Measurements from ENCODE around the gene NMT1.

Gene NMT1

DNA sequence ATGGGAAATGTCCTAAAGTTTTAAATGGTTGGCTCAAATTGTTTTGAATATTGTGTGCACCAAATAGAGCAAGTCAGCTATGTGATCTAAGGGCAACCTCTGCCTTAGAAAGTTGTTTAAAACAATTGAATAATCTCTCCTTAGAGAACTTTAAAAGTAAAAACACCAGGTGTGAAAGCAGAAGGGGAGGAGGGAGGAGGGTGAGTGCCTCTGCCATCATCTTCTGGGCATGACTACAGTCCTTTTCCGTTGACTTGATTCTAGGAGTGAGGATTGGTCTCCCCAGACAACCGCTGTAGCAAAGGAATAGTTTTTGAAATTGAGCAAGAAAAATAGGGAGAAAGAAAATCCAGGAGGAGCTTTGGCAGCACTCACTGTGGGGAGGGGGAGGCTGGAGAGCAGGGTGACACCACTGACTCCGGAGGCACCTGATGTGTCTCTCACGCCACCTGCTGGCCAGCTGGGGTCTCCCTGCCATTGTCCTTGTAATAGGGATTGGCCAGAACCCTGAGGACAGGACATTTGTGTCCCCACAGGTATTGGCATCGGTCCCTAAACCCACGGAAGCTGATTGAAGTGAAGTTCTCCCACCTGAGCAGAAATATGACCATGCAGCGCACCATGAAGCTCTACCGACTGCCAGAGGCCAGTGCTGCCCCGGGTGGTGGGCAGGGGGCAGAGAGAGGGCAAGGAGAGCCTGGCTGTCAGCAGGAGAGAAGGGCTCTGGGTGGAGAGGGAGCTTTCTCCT is 37.9 kb downstream of the NMT1 start:
- Mint-ChIP-seq H3K4me3 (no peak overlapping the region), H3K27me3 (ENCODE audit: low read depth) (no peaks in the 10 kb centered on the region), H3K36me3 (ENCODE audit: low read depth) (peaks cover 58% of the 10 kb centered on the region), H3K27ac (no peak overlapping the region), H3K4me1 (ENCODE audit: low read depth) (no peaks in the 10 kb centered on the region), H3K9me3 (no peaks in the 10 kb centered on the region)
- DNase-seq (ENCODE audit: low spot score): peak; percentile 62

DNA sequence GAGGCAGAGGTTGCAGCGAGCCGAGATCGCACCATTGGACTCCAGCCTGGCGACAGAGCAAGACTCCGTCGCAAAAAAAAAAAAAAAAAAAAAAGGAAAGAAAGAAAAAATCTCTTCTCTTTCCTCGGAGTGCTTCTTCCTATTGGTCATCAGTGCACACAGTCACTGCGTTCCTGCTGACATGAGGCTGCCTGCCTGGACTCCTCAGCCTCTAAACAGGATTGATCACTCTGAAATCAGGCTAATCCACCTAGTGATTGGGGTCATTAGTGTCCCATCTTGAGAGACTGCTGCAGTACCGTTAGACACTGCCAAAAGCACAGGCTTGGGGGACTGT is 40.4 kb downstream of the NMT1 start:
- H3K36me3 Mint-ChIP-seq (ENCODE audit: low read depth): peaks cover 52% of the 10 kb centered on the region
- no peak overlapping the region for H3K4me3 Mint-ChIP-seq
- no peak for DNase-seq (ENCODE audit: low spot score)
- no peaks in the 10 kb centered on the region for H3K27me3 Mint-ChIP-seq (ENCODE audit: low read depth)
- H3K9me3 Mint-ChIP-seq: no peaks in the 10 kb centered on the region
- H3K4me1 Mint-ChIP-seq (ENCODE audit: low read depth): no peaks in the 10 kb centered on the region
- H3K27ac Mint-ChIP-seq: no peak overlapping the region

GRCh38 chr17:45101883-45102811 is 41.0 kb downstream of the NMT1 start:
- no peaks in the 10 kb centered on the region for H3K27me3 Mint-ChIP-seq (ENCODE audit: low read depth)
- no peak overlapping the region for H3K27ac Mint-ChIP-seq
- no peaks in the 10 kb centered on the region for H3K4me1 Mint-ChIP-seq (ENCODE audit: low read depth)
- peaks cover 54% of the 10 kb centered on the region for H3K36me3 Mint-ChIP-seq (ENCODE audit: low read depth)
- DNase-seq (ENCODE audit: low spot score): no peak
- no peaks in the 10 kb centered on the region for H3K9me3 Mint-ChIP-seq
- H3K4me3 Mint-ChIP-seq: no peak overlapping the region

GRCh38 chr17:45102856-45103255 is 41.7 kb downstream of the NMT1 start:
- H3K27ac Mint-ChIP-seq: no peak overlapping the region
- H3K4me1 Mint-ChIP-seq (ENCODE audit: low read depth): no peaks in the 10 kb centered on the region
- no peaks in the 10 kb centered on the region for H3K27me3 Mint-ChIP-seq (ENCODE audit: low read depth)
- no peaks in the 10 kb centered on the region for H3K9me3 Mint-ChIP-seq
- no peak overlapping the region for H3K4me3 Mint-ChIP-seq
- H3K36me3 Mint-ChIP-seq (ENCODE audit: low read depth): peaks cover 51% of the 10 kb centered on the region
- DNase-seq (ENCODE audit: low spot score): no peak

DNA sequence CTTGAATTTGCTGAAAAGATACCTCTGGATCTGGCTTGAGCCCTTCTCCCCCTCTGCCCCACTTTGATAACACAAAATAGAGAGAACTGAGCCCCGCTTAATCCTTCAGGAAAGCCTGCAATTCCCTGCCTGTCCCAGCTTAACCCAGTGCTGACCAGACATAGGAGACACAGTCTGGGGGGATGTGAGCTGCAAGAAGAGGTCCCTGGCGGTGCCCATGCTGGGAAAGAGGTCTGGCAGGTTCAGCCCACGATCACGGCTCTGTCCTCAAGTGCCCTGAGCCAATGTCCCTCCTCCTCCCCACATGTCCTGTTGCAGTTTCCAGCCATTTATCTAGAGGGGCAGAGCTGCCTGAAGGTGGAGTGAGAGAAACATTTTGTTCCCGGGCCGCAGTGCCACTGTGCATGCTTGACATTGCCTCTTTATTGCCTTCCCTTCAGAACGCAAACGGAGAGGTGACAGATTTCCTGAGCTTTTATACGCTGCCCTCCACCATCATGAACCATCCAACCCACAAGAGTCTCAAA is 42.2 kb downstream of the NMT1 start:
- Mint-ChIP-seq H3K4me3 (no peak overlapping the region), H3K27me3 (ENCODE audit: low read depth) (no peaks in the 10 kb centered on the region), H3K27ac (peak overlapping the region; percentile 10), H3K9me3 (no peaks in the 10 kb centered on the region), H3K36me3 (ENCODE audit: low read depth) (peaks cover 49% of the 10 kb centered on the region), H3K4me1 (ENCODE audit: low read depth) (no peaks in the 10 kb centered on the region)
- no peak for DNase-seq (ENCODE audit: low spot score)

DNA sequence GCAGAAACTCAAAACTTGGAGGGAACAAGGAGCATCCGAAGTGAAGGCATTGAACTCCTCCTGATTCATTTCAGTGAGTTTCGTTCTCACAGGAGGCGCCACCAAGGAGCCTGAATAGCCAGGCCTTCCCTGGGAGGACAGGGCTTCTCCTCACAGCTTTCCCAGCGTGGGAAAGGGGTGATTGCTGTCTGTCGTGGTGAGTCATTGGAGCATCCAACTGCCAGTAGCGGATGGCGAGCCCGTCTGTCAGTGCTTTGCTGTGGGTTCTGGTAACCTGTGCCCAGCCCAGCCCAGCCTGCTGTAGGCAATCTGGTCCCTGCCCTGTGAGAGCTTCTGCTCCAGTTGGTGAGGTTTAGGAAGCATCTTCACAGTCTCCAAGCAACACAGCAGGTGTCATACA is 42.9 kb downstream of the NMT1 start:
- DNase-seq (ENCODE audit: low spot score): no peak
- Mint-ChIP-seq H3K4me1 (ENCODE audit: low read depth) (no peaks in the 10 kb centered on the region), H3K4me3 (no peak overlapping the region), H3K27ac (no peak overlapping the region), H3K27me3 (ENCODE audit: low read depth) (no peaks in the 10 kb centered on the region), H3K36me3 (ENCODE audit: low read depth) (peaks cover 52% of the 10 kb centered on the region), H3K9me3 (no peaks in the 10 kb centered on the region)

DNA sequence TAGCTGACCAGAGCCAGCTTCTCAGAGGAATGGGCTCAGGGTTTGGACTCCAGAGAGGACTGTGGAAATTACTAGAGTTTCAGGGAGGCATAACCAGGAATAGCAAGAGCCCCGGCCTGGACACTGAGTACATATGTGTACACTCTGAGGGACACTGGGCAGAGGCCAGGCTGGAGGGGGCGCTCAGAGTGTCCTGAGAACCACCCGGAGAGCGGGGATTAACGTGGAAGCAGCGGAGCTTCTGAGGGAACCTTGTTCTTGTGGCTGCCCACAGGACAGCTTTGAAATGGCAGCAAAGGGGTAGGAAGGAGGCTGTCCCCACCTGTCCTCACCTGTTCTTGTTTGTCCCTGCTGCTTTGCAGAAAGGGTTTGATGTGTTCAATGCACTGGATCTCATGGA is 43.4 kb downstream of the NMT1 start:
- peaks cover 48% of the 10 kb centered on the region for H3K36me3 Mint-ChIP-seq (ENCODE audit: low read depth)
- no peak overlapping the region for H3K27ac Mint-ChIP-seq
- no peaks in the 10 kb centered on the region for H3K27me3 Mint-ChIP-seq (ENCODE audit: low read depth)
- DNase-seq (ENCODE audit: low spot score): no peak
- H3K9me3 Mint-ChIP-seq: no peaks in the 10 kb centered on the region
- no peaks in the 10 kb centered on the region for H3K4me1 Mint-ChIP-seq (ENCODE audit: low read depth)
- H3K4me3 Mint-ChIP-seq: no peak overlapping the region

DNA sequence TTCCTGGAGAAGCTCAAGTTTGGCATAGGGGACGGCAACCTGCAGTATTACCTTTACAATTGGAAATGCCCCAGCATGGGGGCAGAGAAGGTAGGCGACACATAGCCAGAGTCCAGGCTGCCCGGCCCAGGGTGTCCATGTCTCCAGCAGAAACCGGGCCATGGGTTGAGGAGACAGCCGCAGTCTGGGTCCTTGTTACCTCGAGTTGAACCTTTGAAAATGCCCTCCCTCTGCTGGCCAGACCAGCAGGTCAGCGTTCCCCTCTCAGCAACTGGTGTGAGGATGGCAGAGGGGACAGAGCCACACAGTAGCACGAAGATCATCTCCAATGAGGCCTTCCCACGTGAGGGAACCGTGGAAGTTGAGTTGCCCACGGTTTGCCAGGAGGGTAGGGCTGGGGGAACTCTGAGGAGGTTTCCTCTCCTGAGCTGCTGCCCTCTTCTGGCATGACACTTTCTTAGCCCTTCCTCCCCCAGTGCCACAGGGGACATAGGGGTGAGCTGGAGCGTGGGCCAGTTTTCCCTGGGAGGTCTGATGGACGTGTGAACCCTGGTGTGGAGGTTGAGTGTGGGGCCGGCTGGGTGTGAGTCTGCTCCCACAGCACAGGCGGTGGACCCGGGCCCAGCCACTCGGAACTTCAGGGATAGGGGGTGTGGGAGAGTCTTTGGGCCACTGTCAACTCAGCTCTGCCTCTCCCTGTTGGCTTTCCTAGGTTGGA is 43.9 kb downstream of the NMT1 start:
- no peak for DNase-seq (ENCODE audit: low spot score)
- Mint-ChIP-seq H3K4me1 (ENCODE audit: low read depth) (no peaks in the 10 kb centered on the region), H3K4me3 (no peak overlapping the region), H3K27ac (no peak overlapping the region), H3K9me3 (no peaks in the 10 kb centered on the region), H3K36me3 (ENCODE audit: low read depth) (peaks cover 48% of the 10 kb centered on the region), H3K27me3 (ENCODE audit: low read depth) (no peaks in the 10 kb centered on the region)

- Mint-ChIP-seq H3K4me1 (ENCODE audit: low read depth) (no peaks in the 10 kb centered on the region), H3K4me3 (no peak overlapping the region), H3K36me3 (ENCODE audit: low read depth) (peaks cover 48% of the 10 kb centered on the region)
These were observed 45.0 kb downstream of the NMT1 start for GRCh38 chr17:45106096-45106495.

GRCh38 chr17:45106582-45106981 is 45.5 kb downstream of the NMT1 start:
- no peak overlapping the region for H3K4me3 Mint-ChIP-seq
- no peak for DNase-seq (ENCODE audit: low spot score)
- no peaks in the 10 kb centered on the region for H3K4me1 Mint-ChIP-seq (ENCODE audit: low read depth)
- no peaks in the 10 kb centered on the region for H3K9me3 Mint-ChIP-seq
- no peaks in the 10 kb centered on the region for H3K27me3 Mint-ChIP-seq (ENCODE audit: low read depth)
- H3K36me3 Mint-ChIP-seq (ENCODE audit: low read depth): peaks cover 47% of the 10 kb centered on the region
- no peak overlapping the region for H3K27ac Mint-ChIP-seq

More at GRCh38 chr17:45106096-45106495, 45.0 kb downstream of the NMT1 start:
- no peaks in the 10 kb centered on the region for H3K27me3 Mint-ChIP-seq (ENCODE audit: low read depth)
- DNase-seq (ENCODE audit: low spot score): no peak
- no peak overlapping the region for H3K27ac Mint-ChIP-seq
- H3K9me3 Mint-ChIP-seq: no peaks in the 10 kb centered on the region

DNA sequence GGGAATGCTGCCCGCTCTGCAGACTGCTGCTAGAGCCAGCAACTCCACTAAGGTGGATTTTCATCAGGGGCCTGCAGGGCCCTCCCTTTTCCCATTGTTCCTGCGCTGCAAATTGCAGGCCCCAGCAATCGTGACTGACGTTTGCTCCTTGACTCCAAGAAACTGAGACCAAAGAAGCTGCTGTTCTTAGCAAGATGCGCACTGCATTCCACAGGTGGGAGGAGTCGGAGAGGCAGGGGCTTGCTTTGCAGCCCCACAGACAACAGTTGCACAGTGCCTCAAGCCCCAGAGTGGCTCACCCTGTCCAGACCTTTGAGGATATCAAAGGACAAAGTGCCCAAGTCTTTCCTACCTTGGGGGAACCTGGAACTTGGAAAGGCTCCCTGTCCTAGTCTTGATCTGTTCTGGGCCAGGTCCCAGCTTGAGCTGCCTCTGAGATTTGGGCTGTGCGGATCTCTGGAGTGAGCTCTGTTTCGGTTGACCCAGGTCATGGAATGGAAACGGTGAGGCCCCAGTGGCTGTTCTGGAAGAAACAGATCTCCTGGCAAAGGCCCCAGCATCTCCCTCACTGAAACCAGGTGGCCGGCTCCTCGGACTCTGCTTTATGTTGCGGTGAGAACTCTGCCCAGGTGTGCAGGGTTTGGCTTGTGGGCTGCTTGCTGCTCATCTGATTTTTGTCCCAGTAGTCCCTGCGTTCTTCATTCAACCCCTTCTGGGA is 46.3 kb downstream of the NMT1 start:
- Mint-ChIP-seq H3K27ac (no peak overlapping the region), H3K36me3 (ENCODE audit: low read depth) (peaks cover 40% of the 10 kb centered on the region), H3K4me3 (no peak overlapping the region), H3K9me3 (no peaks in the 10 kb centered on the region), H3K4me1 (ENCODE audit: low read depth) (no peaks in the 10 kb centered on the region), H3K27me3 (ENCODE audit: low read depth) (no peaks in the 10 kb centered on the region)
- DNase-seq (ENCODE audit: low spot score): no peak

DNA sequence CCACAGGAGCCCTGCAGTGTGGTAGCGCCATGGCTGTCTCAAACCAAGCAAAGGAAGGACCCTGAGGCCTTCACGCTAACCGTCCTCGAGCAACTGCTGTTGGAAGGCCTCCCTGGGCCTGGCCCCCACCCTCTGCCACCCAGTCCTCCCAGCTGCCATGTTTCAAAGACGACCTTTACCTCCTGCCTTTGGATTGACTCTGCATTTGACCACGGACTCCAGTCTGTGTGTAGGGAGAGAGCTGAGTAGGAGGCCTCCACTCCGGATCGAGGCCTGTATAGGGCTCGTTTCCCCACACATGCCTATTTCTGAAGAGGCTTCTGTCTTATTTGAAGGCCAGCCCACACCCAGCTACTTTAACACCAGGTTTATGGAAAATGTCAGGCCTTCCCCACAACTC is 46.9 kb downstream of the NMT1 start:
- Mint-ChIP-seq H3K4me3 (no peak overlapping the region), H3K27me3 (ENCODE audit: low read depth) (no peaks in the 10 kb centered on the region), H3K9me3 (no peaks in the 10 kb centered on the region), H3K4me1 (ENCODE audit: low read depth) (no peaks in the 10 kb centered on the region), H3K27ac (no peak overlapping the region), H3K36me3 (ENCODE audit: low read depth) (peaks cover 34% of the 10 kb centered on the region)
- no peak for DNase-seq (ENCODE audit: low spot score)
